ENCODE results near the gene GFPT1. TPM values are rescaled to one million over a fixed set of nuclear protein-coding genes. Genes with fewer than 3 reads are reported as not detected.
A peak's percentile ranks its signal among the peaks of the same experiment; 100 is the strongest.
"Not testable (repeated sequence)": the region's sequence is repeated elsewhere in the genome, so short reads cannot be mapped to it uniquely, and the experiment has no call there.

GFPT1 gene
- 79.4 TPM for total RNA-seq

DNA sequence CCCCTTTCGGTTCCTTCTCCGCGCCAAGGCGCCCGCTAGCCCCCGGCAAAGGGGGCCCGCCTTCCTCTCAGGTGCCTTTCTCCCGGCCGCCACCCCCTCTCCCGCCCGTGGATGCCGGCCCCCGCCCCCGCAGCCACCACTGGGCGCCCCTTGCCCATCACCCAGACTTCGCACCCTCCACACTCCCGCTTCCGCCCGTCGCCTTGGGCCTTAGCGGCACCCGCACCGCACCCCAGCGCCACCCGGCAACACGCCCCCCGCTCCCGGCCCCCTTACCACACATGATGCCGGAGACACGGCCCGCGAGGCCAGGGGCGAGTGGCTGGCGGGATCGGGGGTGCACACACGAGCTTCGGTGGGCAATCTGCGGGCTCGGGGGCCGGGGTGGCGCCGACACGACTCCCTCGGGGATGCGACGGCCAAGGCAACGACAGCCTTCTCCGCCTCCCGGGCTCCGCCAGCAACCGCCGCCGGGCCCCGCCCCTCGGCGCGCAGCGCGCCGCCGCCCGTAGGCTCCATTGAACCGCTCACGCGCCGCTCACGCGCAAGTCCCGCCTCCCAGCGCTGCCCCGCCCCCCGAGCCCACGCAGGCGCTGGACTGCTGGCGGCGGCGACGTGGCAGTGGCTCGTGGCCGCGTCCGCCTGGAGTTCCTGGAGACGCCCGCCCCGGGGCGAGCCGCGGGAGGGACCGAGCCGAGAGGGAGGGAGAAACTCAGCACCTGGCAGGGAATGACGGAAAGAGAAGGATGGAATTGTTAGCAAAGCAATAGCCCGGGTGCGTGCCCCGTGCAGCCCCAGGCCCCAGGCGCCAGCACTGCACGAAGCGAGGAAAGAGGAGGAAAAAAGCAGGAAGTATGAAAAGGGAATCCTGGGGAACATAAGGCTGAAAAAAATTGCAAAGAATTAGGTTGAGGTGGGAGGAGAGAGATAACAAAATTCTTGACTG is at the start of gene GFPT1:
Gene GFPT1, minus strand, starts transcription at position 439 of the 946 bp plus-strand sequence. Its CDS starts 156 bp downstream, at position 283.
- DNase-seq: peak; percentile 85

DNA sequence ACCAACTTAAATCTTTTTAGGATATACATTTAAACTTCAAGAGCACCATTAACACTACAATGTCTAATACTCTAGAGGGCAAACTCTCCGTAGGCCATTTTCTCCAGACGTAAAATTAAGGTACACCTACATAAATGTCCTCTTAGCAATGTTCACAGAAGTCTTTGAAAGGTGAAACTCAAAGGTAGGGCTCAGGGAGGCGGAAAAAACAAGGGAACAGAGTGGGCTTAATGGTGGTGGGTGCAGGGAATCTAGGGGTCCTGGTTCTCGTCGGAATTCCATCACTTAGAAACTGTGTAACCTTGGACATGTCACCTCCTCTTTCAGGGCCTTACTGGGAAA is 49.5 kb upstream of the GFPT1 start:
- DNase-seq: no peak

GRCh38 chr2:69434753-69435152 is 47.7 kb upstream of the GFPT1 start:
- DNase-seq: no peak

DNA sequence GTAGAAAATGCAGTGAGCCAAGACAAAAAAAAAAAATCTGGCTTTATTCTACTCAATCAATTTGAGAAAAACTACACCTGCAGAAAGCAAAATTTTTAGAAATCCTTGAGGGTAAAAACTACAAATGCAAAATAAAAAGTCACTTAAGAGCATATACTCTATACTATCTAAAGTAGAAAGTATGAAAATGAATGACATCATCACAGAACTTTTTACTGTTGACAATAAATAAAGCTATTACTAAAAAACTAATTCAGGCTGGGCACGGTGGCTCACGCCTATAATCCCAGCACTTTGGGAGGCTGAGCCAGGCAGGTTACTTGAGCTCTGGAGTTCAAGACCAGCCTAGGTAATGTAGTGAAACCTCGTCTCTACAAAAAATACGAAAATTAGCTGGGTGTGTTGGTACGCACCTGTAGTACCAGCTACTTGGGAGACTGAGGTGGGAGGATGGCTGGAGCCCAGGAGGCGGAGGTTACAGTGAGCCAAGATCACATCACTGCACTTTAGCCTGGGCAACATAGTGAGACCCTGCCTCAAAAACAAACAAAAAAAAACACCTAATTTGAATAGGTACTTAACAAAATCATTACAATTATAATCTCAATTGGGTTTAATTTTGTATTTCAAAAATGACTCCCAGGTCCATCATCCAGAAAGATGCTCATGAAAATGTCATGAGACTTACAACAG is 42.6 kb upstream of the GFPT1 start:
- no peak for DNase-seq

DNA sequence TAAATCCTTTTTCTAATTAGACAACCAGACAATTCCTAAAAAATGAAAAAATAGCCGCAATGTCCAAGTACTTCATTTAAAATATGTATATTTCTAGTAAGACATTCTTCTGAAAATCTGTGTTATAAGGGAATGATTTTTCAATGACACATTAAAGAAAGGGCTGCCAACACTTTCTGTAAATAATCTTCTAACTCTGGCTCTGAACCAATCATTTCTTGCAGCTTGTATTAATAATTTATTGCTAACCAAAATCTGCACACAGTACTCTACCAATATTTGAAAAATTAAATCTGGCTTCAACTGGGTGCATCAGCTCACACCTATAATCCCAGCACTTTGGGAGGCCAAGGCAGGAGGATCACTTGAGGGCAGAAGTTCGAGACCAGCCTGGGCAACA is 42.0 kb upstream of the GFPT1 start:
- no peak for DNase-seq

DNA sequence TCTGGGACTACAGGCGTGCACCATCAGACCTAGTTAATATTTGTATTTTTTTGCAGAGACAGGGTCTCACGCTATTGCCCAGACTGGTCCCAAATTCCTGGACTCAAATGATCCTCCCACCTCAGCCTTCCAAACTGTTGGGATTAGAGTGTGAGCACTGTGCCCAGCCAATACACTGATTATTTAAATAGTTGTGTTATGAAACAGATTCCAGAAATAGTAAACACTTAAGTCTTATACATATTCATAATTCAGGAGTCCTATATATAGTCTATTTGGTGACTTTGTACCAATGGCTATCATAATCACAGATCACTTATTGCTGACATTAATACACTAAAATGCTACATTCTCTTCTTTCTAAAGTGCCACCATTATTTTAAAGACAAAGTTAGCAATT is 37.4 kb upstream of the GFPT1 start:
- DNase-seq: no peak

GRCh38 chr2:69422198-69422597 is 35.2 kb upstream of the GFPT1 start:
- no peak for DNase-seq

- not testable (repeated sequence) for DNase-seq
Measured at GRCh38 chr2:69419111-69419510, 32.1 kb upstream of the GFPT1 start.

- no peak for DNase-seq
Measured at GRCh38 chr2:69416147-69416546, 29.1 kb upstream of the GFPT1 start.

- DNase-seq: no peak
Measured at GRCh38 chr2:69411120-69411519, 24.1 kb upstream of the GFPT1 start.

DNA sequence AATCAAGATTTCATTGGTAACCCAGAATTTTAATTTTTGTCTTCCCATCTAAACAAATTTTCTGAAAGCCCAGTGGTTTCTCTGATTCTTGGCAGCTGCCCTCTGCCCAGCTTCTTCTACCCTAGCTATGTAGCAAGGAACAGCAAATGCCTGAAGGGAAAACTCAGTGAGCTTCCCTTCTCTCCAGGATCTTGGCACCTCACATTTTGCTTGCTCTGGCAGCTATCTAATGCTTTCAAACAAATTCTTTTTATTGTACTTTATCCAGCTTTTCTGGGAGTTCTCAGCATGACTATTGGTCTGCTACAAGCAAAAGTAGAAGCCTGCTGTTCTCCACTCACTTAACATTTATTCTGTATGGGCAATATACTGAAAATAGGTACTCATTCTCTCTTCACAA is 18.3 kb upstream of the GFPT1 start:
- no peak for DNase-seq

GRCh38 chr2:69400121-69400520 is 13.1 kb upstream of the GFPT1 start:
- DNase-seq: no peak

DNA sequence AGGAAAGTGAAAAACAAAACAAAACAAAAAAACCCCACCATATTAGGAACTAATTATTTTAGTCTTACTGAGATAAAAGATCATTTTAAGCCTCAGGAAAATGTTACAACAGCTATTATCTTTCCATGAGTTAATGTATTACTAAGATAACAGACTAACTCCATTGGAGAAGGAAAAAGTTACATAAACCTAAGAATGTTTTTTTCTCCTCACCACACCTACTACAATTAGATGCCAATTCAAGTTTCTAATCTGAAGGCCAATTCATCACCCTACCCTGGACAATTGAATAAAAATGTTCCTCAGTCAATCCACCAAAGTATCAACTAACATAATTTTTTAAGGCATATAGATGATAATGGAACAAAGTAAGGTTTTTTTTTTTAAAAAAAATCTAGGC is 10.2 kb upstream of the GFPT1 start:
- DNase-seq: no peak

GRCh38 chr2:69395866-69396265 is 8.8 kb upstream of the GFPT1 start:
- no peak for DNase-seq

- DNase-seq: no peak
Measured at GRCh38 chr2:69393963-69394362, 6.9 kb upstream of the GFPT1 start.

DNA sequence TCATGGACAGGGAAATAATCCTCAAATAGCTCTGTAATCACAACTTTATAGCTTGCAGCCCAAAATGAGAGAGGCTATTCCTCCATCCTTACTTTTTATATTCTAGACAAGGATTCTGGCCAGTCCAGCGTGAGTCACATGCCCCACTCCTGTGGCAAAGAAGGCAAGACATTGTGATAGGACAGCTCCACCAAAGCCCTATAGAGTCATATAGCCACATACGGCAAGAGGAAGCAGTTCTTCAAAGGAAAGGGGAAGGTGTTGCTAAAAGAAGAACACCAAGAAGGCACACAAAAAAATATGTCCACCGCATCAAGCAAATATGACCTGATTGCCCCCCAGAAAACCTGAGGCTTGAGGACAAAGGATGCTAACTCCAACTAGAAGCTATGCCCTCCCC is 3.4 kb upstream of the GFPT1 start:
- DNase-seq: no peak

- DNase-seq: no peak
Measured at GRCh38 chr2:69390001-69390400, 3.0 kb upstream of the GFPT1 start.

DNA sequence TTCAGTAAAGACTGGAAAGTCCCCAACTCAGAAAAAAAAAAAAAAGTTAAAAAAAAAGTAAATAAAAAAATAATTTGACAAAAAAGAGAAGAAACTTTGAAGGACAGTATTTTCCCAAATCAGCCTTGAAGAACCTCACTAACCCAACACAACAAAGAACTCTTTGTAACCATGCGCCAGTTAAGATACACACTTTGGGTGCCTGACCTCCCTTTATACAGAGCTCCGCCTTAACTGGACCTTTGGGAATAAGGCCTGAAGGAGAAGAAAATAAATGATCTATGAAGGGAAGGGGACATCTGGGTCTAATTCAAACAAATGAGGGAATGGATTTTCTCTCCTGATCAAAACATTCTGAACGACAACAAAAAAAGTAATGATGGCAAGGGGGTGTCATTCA is 2.2 kb upstream of the GFPT1 start:
- no peak for DNase-seq

- DNase-seq: no peak
Measured at GRCh38 chr2:69387770-69388481, 899 bp upstream of the GFPT1 start.

DNA sequence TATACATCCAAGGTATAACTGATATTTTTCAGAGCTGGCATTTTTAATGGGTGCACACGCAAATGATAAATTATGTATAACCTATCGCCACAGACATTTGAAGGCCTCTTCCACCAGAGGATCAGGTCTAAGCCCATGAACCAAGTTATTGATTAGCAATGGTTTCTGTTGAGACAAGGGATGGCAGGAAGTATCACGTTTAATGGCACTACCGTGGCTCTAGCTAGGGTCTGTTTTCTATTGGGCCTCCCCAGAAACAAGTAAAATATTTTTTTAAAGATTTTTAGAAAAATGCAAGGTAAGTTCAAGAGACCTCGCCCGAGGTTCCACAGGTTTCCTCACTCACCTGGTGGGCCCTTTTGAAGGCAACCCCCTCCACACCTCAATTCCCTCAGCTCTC is 667 bp downstream of the GFPT1 start:
- no peak for DNase-seq

DNA sequence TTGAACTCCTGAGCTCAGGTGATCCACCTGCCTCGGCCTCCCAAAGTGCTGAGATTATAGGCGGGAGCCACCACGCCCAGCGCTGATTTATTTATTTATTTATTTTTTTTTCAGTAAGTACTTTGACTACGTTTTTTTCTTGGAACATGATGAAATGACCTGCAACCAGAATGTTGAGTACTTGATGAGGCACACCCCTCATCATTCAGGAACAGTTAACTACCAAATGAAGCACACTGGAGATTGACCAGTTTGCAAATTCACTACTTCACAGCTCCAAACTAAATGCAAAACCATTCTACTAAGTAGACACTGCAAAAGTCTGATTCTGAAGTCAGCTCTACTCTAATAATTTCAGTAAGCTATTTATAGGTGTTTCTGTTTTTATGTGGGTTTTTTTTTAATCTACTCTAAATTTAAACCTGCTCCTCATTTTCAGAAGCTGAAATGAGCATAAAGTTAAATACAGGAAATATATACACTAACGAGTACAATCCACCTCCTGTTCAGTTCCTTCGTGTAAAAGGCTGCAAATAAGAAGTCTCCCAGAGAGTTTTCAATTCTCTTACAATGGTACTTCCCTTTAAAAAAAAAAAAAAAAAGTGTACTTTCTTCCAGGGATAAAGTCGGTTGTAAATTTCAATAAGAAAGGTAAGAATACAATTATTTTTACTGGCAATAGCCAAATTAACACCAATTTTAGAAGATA is 1.4 kb downstream of the GFPT1 start:
- DNase-seq: no peak

DNA sequence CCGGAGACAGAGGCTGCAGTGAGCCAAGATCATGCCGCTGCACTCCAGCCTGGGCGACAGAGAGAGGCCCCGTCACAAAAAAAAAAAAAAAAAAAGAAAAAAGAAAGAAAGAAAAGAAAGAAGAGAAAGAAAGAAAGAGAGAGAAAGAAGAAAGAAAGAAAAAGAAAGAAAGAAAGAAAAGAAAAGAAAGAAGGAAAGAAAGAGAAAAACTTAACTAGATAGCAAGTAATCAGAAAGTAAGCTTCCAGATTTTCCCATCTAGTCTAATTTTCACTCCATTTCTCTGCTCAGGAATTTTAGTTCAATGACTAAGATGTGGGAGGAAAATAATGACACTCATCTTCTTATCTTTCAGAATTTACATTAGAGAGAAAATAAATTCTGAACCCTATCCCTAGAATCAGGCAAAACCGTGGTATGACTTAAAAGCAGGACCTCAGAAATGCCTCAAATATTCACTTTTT is 2.4 kb downstream of the GFPT1 start:
- no peak for DNase-seq
